IMR-90 (cell line): ENCODE measurements around the gene IQCE.
"Not testable (repeated sequence)": the region's sequence is repeated elsewhere in the genome, so short reads cannot be mapped to it uniquely, and the experiment has no call there.

Source experiments
- BHLHE40 ChIP-seq: fragments of 150-350 bp; IDR thresholded peaks from 2 replicates; pipeline ENCODE4 v1.6.1; 2016; ENCODE audit warnings: mild to moderate bottlenecking, low read depth, low read length
- CEBPB ChIP-seq: IDR thresholded peaks from 2 replicates; pipeline ENCODE4 v1.6.1; 2012; ENCODE audit warnings: low read depth, low read length, improper control_type of control experiment
- CTCF ChIP-seq: conservative IDR thresholded peaks from 2 replicates; pipeline ENCODE4 v1.5.1; 2012; ENCODE audit warnings: mild to moderate bottlenecking, low read depth, low read length, improper control_type of control experiment
- FOS ChIP-seq: fragments of 150-350 bp; IDR thresholded peaks from 2 replicates; pipeline ENCODE4 v1.6.1; 2016; ENCODE audit warnings: low read depth, low read length
- MAFK ChIP-seq: IDR thresholded peaks from 2 replicates; pipeline ENCODE4 v1.6.1; 2012; ENCODE audit warnings: low read depth, low read length, improper control_type of control experiment
- MAZ ChIP-seq: IDR thresholded peaks from 2 replicates; pipeline ENCODE4 v1.6.1; 2012; ENCODE audit warnings: low read depth, mild to moderate bottlenecking, low read length, improper control_type of control experiment, moderate library complexity, borderline replicate concordance
- POLR2A ChIP-seq: IDR thresholded peaks from 2 replicates; pipeline ENCODE4 v1.6.1; 2012; ENCODE audit warnings: mild to moderate bottlenecking, low read depth, low read length
- RAD21 ChIP-seq: IDR thresholded peaks from 2 replicates; pipeline ENCODE4 v1.6.1; 2012; ENCODE audit warnings: low read length, improper control_type of control experiment
- RFX5 ChIP-seq: IDR thresholded peaks from 2 replicates; pipeline ENCODE4 v1.8.0; 2012; ENCODE audit warnings: low read depth, mild to moderate bottlenecking, low read length, moderate library complexity
- USF2 ChIP-seq: fragments of 150-350 bp; IDR thresholded peaks from 2 replicates; pipeline ENCODE4 v1.6.1; 2017; ENCODE audit warnings: mild to moderate bottlenecking, antibody characterized with exemption, low read length, low read depth

- TF ChIP-seq CTCF, RFX5, POLR2A, MAFK, CEBPB, BHLHE40, USF2, MAZ, RAD21, FOS: not testable (repeated sequence)
These were observed 27.6 kb upstream of the IQCE start for GRCh38 chr7:2530994-2531795.
